ENCODE data around the gene ZNF524. TPM values are rescaled to one million over a fixed set of nuclear protein-coding genes. Genes with fewer than 3 reads are reported as not detected.

Gene ZNF524
- total RNA-seq, 2 experiments from 2014 or later, result 9.2 to 21.6 TPM

- TF ChIP-seq EZH2phosphoT487 (IDR thresholded peaks at IDR 0.05; ENCODE audit: borderline replicate concordance, low read depth, low read length) (no peak), CTCF (conservative IDR thresholded peaks at IDR 0.05; ENCODE audit: low read length) (no peak)
- ChIA-PET CTCF (ENCODE audit: unreplicated experiment) (no interaction called here), POLR2A (no interaction called here)
- Histone ChIP-seq H3K4me2 (ENCODE audit: low read length) (no peak overlapping the region), H4K20me1 (ENCODE audit: insufficient read depth, low read length) (no peaks in the 10 kb centered on the region), H3K79me2 (ENCODE audit: insufficient read depth, low read depth, low read length) (no peaks in the 10 kb centered on the region), H3K9me3 (ENCODE audit: low read length) (no peaks in the 10 kb centered on the region), H3K4me3 (ENCODE audit: low read depth, low read length, poor library complexity, severe bottlenecking) (no peak overlapping the region), H3K27ac (ENCODE audit: low read depth, low read length, poor library complexity, severe bottlenecking) (no peak overlapping the region), H3K36me3 (ENCODE audit: insufficient read depth, low read length) (peaks cover 40% of the 10 kb centered on the region), H3K9me2 (ENCODE audit: insufficient read depth, low read length) (no peaks in the 10 kb centered on the region), H3K4me1 (ENCODE audit: insufficient read depth, low read length, poor library complexity, severe bottlenecking) (peaks cover 5% of the 10 kb centered on the region), H2AFZ (ENCODE audit: low read length) (no peak overlapping the region)
- BruUV-seq (replicated peaks), result no TSS peak
- no peak for DNase-seq (ENCODE audit: low spot score)
- intact Hi-C loops (cut with micrococcal nuclease; ENCODE audit: unreplicated experiment), result no loop called here
Observed at GRCh38 chr19:55619286-55619685, 19.2 kb downstream of the ZNF524 start.

- intact Hi-C loops (cut with micrococcal nuclease; ENCODE audit: unreplicated experiment), result no loop called here
- no peak overlapping the region for H3K4me3 ChIP-seq (ENCODE audit: low read depth, low read length, poor library complexity, severe bottlenecking)
- H3K4me1 ChIP-seq (ENCODE audit: insufficient read depth, low read length, poor library complexity, severe bottlenecking), result peaks cover 11% of the 10 kb centered on the region
- no peaks in the 10 kb centered on the region for H3K9me3 ChIP-seq (ENCODE audit: low read length)
- ChIA-PET POLR2A (no interaction called here), CTCF (ENCODE audit: unreplicated experiment) (no interaction called here)
- peaks cover 32% of the 10 kb centered on the region for H3K36me3 ChIP-seq (ENCODE audit: insufficient read depth, low read length)
- no peaks in the 10 kb centered on the region for H4K20me1 ChIP-seq (ENCODE audit: insufficient read depth, low read length)
- no TSS peak for BruUV-seq (replicated peaks)
- TF ChIP-seq EZH2phosphoT487 (IDR thresholded peaks at IDR 0.05; ENCODE audit: borderline replicate concordance, low read depth, low read length), result no peak
- no peak for TF ChIP-seq CTCF (conservative IDR thresholded peaks at IDR 0.05; ENCODE audit: low read length)
- H3K27ac ChIP-seq (ENCODE audit: low read depth, low read length, poor library complexity, severe bottlenecking), result no peak overlapping the region
- no peak for DNase-seq (ENCODE audit: low spot score)
- H3K4me2 ChIP-seq (ENCODE audit: low read length), result no peak overlapping the region
- H3K79me2 ChIP-seq (ENCODE audit: insufficient read depth, low read depth, low read length), result no peaks in the 10 kb centered on the region
- H2AFZ ChIP-seq (ENCODE audit: low read length), result no peak overlapping the region
- no peaks in the 10 kb centered on the region for H3K9me2 ChIP-seq (ENCODE audit: insufficient read depth, low read length)
Observed at GRCh38 chr19:55620410-55621204, 20.5 kb downstream of the ZNF524 start.

GRCh38 chr19:55621205-55621672, 21.2 kb downstream of the ZNF524 start:
- Histone ChIP-seq H3K27ac (ENCODE audit: low read depth, low read length, poor library complexity, severe bottlenecking) (no peak overlapping the region), H3K9me3 (ENCODE audit: low read length) (no peaks in the 10 kb centered on the region), H3K4me3 (ENCODE audit: low read depth, low read length, poor library complexity, severe bottlenecking) (no peak overlapping the region), H3K36me3 (ENCODE audit: insufficient read depth, low read length) (peaks cover 25% of the 10 kb centered on the region), H4K20me1 (ENCODE audit: insufficient read depth, low read length) (no peaks in the 10 kb centered on the region), H3K79me2 (ENCODE audit: insufficient read depth, low read depth, low read length) (no peaks in the 10 kb centered on the region), H3K9me2 (ENCODE audit: insufficient read depth, low read length) (no peaks in the 10 kb centered on the region), H3K4me1 (ENCODE audit: insufficient read depth, low read length, poor library complexity, severe bottlenecking) (peaks cover 11% of the 10 kb centered on the region), H3K4me2 (ENCODE audit: low read length) (no peak overlapping the region), H2AFZ (ENCODE audit: low read length) (no peak overlapping the region)
- POLR2A ChIA-PET, result no interaction called here
- TF ChIP-seq EZH2phosphoT487 (IDR thresholded peaks at IDR 0.05; ENCODE audit: borderline replicate concordance, low read depth, low read length) (no peak), CTCF (conservative IDR thresholded peaks at IDR 0.05; ENCODE audit: low read length) (no peak)
- DNase-seq (ENCODE audit: low spot score), result no peak
- CTCF ChIA-PET (ENCODE audit: unreplicated experiment), result no interaction called here
- no TSS peak for BruUV-seq (replicated peaks)
- intact Hi-C loops (cut with micrococcal nuclease; ENCODE audit: unreplicated experiment), result no loop called here

All from OCI-LY7 (cell line).